HEK293T (cell line): ENCODE data around the gene IL23A.
"Not testable (repeated sequence)": the region's sequence is repeated elsewhere in the genome, so short reads cannot be mapped to it uniquely, and the experiment has no call there.

Experiments used
- CTCF ChIA-PET: fragments of 350-600 bp; formaldehyde crosslinking; extraction: SDS; loops from one replicate; lab custom pipeline; 2021; ENCODE audit warnings: antibody characterized with exemption, inconsistent platforms; lab: Yijun Ruan, JAX
- POLR2A ChIA-PET: fragments of 350-600 bp; formaldehyde crosslinking; extraction: SDS; loops from one replicate; lab custom pipeline; 2020; ENCODE audit warnings: antibody characterized with exemption, inconsistent platforms; lab: Yijun Ruan, JAX
- DNase-seq: peaks from one replicate; pipeline ENCODE4 v3.0.0; 2012; ENCODE audit warnings: mixed read lengths; ENCODE audit errors: extremely low spot score
- ARNT ChIP-seq: fragments of 450-650 bp; IDR thresholded peaks from 2 replicates; pipeline ENCODE4 v1.6.1; 2017; ENCODE audit warnings: mild to moderate bottlenecking
- BHLHE40 ChIP-seq: fragments of 450-650 bp; IDR thresholded peaks from 2 replicates; pipeline ENCODE4 v1.6.1; 2016; ENCODE audit warnings: mild to moderate bottlenecking, moderate library complexity, borderline replicate concordance
- CTBP1 ChIP-seq: fragments of 450-650 bp; IDR thresholded peaks from 2 replicates; pipeline ENCODE4 v1.6.1; 2016; ENCODE audit warnings: borderline replicate concordance
- ELF4 ChIP-seq: fragments of 450-650 bp; IDR thresholded peaks from 2 replicates; pipeline ENCODE4 v1.6.1; 2017; ENCODE audit warnings: antibody characterized with exemption
- FOXA1 ChIP-seq: fragments of 450-650 bp; IDR thresholded peaks from 2 replicates; pipeline ENCODE4 v1.6.1; 2016; ENCODE audit warnings: mild to moderate bottlenecking
- FOXK2 ChIP-seq: fragments of 450-650 bp; IDR thresholded peaks from 2 replicates; pipeline ENCODE4 v1.6.1; 2016; ENCODE audit warnings: mild to moderate bottlenecking
- FOXM1 ChIP-seq: fragments of 450-650 bp; IDR thresholded peaks from 2 replicates; pipeline ENCODE4 v1.6.1; 2017; ENCODE audit warnings: mild to moderate bottlenecking, borderline replicate concordance
- HDGF ChIP-seq: fragments of 450-650 bp; IDR thresholded peaks from 2 replicates; pipeline ENCODE4 v1.6.1; 2017; ENCODE audit warnings: antibody characterized with exemption, borderline replicate concordance
- L3MBTL2 ChIP-seq: fragments of 450-650 bp; conservative IDR thresholded peaks from 2 replicates; pipeline ENCODE4 v1.6.1; 2016; ENCODE audit warnings: mild to moderate bottlenecking
- LEF1 ChIP-seq: fragments of 450-650 bp; IDR thresholded peaks from 2 replicates; pipeline ENCODE4 v1.6.1; 2017; ENCODE audit warnings: mild to moderate bottlenecking, borderline replicate concordance
- NFRKB ChIP-seq: fragments of 450-650 bp; IDR thresholded peaks from 2 replicates; pipeline ENCODE4 v1.6.1; 2016; ENCODE audit warnings: mild to moderate bottlenecking, moderate library complexity
- PKNOX1 ChIP-seq: fragments of 450-650 bp; IDR thresholded peaks from 2 replicates; pipeline ENCODE4 v1.6.1; 2016
- SP1 ChIP-seq: fragments of 450-650 bp; IDR thresholded peaks from 2 replicates; pipeline ENCODE4 v1.6.1; 2017
- SUZ12 ChIP-seq: fragments of 450-650 bp; IDR thresholded peaks from 2 replicates; pipeline ENCODE4 v1.6.1; 2016; ENCODE audit warnings: mild to moderate bottlenecking
- TARDBP ChIP-seq: fragments of 450-650 bp; IDR thresholded peaks from 2 replicates; pipeline ENCODE4 v1.6.1; 2016
- ZNF384 ChIP-seq: fragments of 450-650 bp; IDR thresholded peaks from 2 replicates; pipeline ENCODE4 v1.6.1; 2016

IL23A gene

GRCh38 chr12:56317675-56318074 is 21.0 kb upstream of the IL23A start:
- POLR2A ChIA-PET, result interaction anchor here (3.2 kb wide), 1 partner anchor 16 kb away, joined by 38 read pairs; the partner anchor contains the start of gene PAN2
- no peak for DNase-seq

DNA sequence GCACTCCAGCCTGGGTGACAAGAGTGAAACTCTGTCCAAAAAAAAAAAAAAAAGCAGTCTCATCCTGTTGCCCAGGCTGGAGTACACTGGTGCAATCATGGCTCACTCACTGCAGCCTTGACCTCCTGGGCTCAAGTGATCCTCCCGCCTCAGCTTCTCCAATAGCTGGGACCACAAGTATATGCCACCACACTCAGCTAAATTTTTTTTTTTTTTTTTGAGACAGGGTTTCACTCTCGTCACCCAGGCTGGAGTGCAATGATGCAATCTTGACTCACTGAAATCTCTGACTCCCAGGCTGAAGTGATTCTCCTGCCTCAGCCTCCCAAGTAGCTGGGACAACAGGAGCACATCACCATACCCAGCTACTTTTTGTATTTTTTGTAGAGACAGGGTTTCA is 17.7 kb upstream of the IL23A start:
- ChIA-PET CTCF (interaction anchor here (0.5 kb wide), 1 partner anchor 119 kb away, joined by 3 read pairs; no protein-coding TSS in a partner anchor), POLR2A (interaction anchor here (1.1 kb wide), 2 partner anchors 13 to 14 kb away, joined by 3 to 4 read pairs; partner anchors contain the start of gene PAN2)
- DNase-seq, result no peak
- no peak for TF ChIP-seq CTBP1
- TF ChIP-seq TARDBP, result no peak
- no peak for TF ChIP-seq FOXK2
- no peak for TF ChIP-seq HDGF
- no peak for TF ChIP-seq BHLHE40
- no peak for TF ChIP-seq SUZ12
- TF ChIP-seq PKNOX1, result no peak
- no peak for TF ChIP-seq L3MBTL2
- no peak for TF ChIP-seq NFRKB
- no peak for TF ChIP-seq FOXA1

More at GRCh38 chr12:56317675-56318074, 21.0 kb upstream of the IL23A start:
- no peak for TF ChIP-seq FOXA1
- no peak for TF ChIP-seq NFRKB
- no peak for TF ChIP-seq L3MBTL2
- TF ChIP-seq FOXK2, result no peak
- no peak for TF ChIP-seq ELF4
- TF ChIP-seq TARDBP, result no peak
- no peak for TF ChIP-seq BHLHE40
- TF ChIP-seq FOXM1, result no peak
- no peak for TF ChIP-seq SP1
- TF ChIP-seq LEF1, result no peak
- TF ChIP-seq ZNF384, result no peak
- no peak for TF ChIP-seq CTBP1
- no peak for TF ChIP-seq ARNT
- TF ChIP-seq PKNOX1, result no peak
- TF ChIP-seq HDGF, result no peak
- no peak for TF ChIP-seq SUZ12
- CTCF ChIA-PET, result interaction anchor here (0.6 to 3.5 kb wide), 2 partner anchors 34 to 147 kb away, joined by 4 to 20 read pairs; no protein-coding TSS in a partner anchor

GRCh38 chr12:56321610-56322009 is 17.1 kb upstream of the IL23A start:
- POLR2A ChIA-PET, result interaction anchor here (1.1 kb wide), 2 partner anchors 12 to 13 kb away, joined by 3 to 4 read pairs; partner anchors contain the start of gene PAN2
- DNase-seq, CTCF ChIA-PET: not testable (repeated sequence)

DNA sequence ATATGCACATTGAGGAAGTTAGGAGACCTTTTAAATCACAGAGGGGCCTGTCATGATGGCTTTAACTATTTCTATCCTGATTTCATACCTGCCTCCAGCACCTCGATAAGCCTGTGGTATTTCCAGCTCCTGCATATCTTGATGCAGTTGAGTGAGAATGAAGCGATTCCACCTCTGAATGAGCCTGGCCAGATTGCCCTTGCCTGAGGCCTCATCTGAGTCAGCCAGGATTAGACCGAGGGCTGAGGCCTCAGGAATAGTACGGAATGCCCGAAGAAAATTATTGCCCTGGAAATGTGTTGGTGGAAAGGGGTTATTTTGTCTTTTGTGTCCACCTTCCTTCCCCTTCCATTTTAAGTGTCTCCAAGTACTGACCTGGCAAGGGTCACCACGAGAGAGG is 14.5 kb upstream of the IL23A start:
- TF ChIP-seq FOXA1 (no peak), ARNT (no peak), FOXM1 (no peak), CTBP1 (no peak), NFRKB (no peak), TARDBP (no peak), BHLHE40 (no peak), ELF4 (no peak), FOXK2 (no peak), PKNOX1 (no peak), L3MBTL2 (no peak), HDGF (no peak)
- POLR2A ChIA-PET, result interaction anchor here (1.9 to 2.2 kb wide), 3 partner anchors 9 to 36 kb away, joined by 8 to 15 read pairs (median 11); partner anchors contain the start of genes CNPY2, PAN2 and STAT2

GRCh38 chr12:56326126-56326525 is 12.6 kb upstream of the IL23A start:
- DNase-seq, result no peak
- POLR2A ChIA-PET, result interaction anchor here (1.9 to 2.1 kb wide), 2 partner anchors 11 to 34 kb away, joined by 11 to 15 read pairs; partner anchors contain the start of genes CNPY2 and STAT2
- TF ChIP-seq LEF1 (no peak), L3MBTL2 (no peak), FOXM1 (no peak), HDGF (no peak), NFRKB (no peak), CTBP1 (no peak), ARNT (no peak), TARDBP (no peak), FOXA1 (no peak), BHLHE40 (no peak), ZNF384 (no peak)
- CTCF ChIA-PET, result no interaction called here

More for the DNA sequence above, 14.5 kb upstream of the IL23A start:
- no peak for DNase-seq
- CTCF ChIA-PET, result no interaction called here

DNA sequence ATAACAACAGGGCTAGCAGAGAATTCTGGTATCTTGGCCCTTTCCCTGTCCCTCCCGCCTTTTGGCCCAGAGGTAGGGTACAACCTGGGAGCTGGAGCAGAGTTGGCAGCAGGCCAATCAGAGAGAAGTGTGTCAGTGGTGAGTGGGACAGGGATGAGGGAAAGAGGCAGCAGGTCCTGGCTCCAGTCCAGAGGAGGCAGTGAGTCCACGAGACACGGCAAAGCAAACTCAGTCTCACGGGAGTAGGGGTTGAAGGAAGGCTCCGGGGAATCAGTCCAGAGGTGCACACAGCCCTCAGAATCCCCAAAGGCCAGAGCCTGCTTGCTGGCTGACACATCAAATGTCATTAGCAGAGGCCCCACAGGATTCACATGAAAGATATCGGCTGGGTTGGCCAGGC is 12.2 kb upstream of the IL23A start:
- POLR2A ChIA-PET, result no interaction called here
- CTCF ChIA-PET, result no interaction called here
- no peak for TF ChIP-seq LEF1
- TF ChIP-seq BHLHE40, result no peak
- TF ChIP-seq TARDBP, result no peak
- TF ChIP-seq SUZ12, result no peak
- no peak for TF ChIP-seq NFRKB
- TF ChIP-seq CTBP1, result no peak
- TF ChIP-seq L3MBTL2, result no peak
- no peak for TF ChIP-seq FOXK2
- TF ChIP-seq PKNOX1, result no peak
- no peak for TF ChIP-seq SP1
- no peak for TF ChIP-seq HDGF
- no peak for TF ChIP-seq ZNF384
- TF ChIP-seq FOXA1, result no peak
- no peak for TF ChIP-seq ARNT
- no peak for TF ChIP-seq ELF4
- no peak for TF ChIP-seq FOXM1
- DNase-seq, result no peak
